COR-L47 (cell line): Measurements from ENCODE around the gene WASHC2C.
"Not testable (repeated sequence)": the region's sequence is repeated elsewhere in the genome, so short reads cannot be mapped to it uniquely, and the experiment has no call there.

Source experiments
- DNase-seq: peaks from one replicate; lab custom pipeline; 2025; lab: John Stamatoyannopoulos, UW

WASHC2C gene

GRCh38 chr10:45771757-45772461, 44.8 kb downstream of the WASHC2C start:
- not testable (repeated sequence) for DNase-seq

- not testable (repeated sequence) for DNase-seq
Observed at GRCh38 chr10:45786217-45786616, 59.2 kb downstream of the WASHC2C start.

GRCh38 chr10:45787212-45787741, 60.2 kb downstream of the WASHC2C start:
- not testable (repeated sequence) for DNase-seq

GRCh38 chr10:45789991-45790390, 62.9 kb downstream of the WASHC2C start:
- not testable (repeated sequence) for DNase-seq

- not testable (repeated sequence) for DNase-seq
Observed at GRCh38 chr10:45790694-45791426, 63.8 kb downstream of the WASHC2C start.

- not testable (repeated sequence) for DNase-seq
Observed at GRCh38 chr10:45794761-45795160, 67.7 kb downstream of the WASHC2C start.

GRCh38 chr10:45803060-45804010, 76.3 kb downstream of the WASHC2C start:
- DNase-seq, result not testable (repeated sequence)

GRCh38 chr10:45804996-45805395, 77.9 kb downstream of the WASHC2C start:
- DNase-seq, result not testable (repeated sequence)

GRCh38 chr10:45809837-45810236, 82.8 kb downstream of the WASHC2C start:
- no peak for DNase-seq

- DNase-seq, result no peak
Observed at GRCh38 chr10:45811075-45811474, 84.0 kb downstream of the WASHC2C start.

GRCh38 chr10:45812959-45813358, 85.9 kb downstream of the WASHC2C start:
- not testable (repeated sequence) for DNase-seq

GRCh38 chr10:45814146-45814545, 87.1 kb downstream of the WASHC2C start:
- DNase-seq, result not testable (repeated sequence)

GRCh38 chr10:45817130-45817859, 90.2 kb downstream of the WASHC2C start:
- DNase-seq, result no peak

GRCh38 chr10:45817912-45818311, 90.8 kb downstream of the WASHC2C start:
- DNase-seq, result no peak

- DNase-seq, result no peak
Observed at GRCh38 chr10:45819552-45819951, 92.5 kb downstream of the WASHC2C start.

- DNase-seq, result not testable (repeated sequence)
Observed at GRCh38 chr10:45820107-45820830, 93.2 kb downstream of the WASHC2C start.

- DNase-seq, result not testable (repeated sequence)
Observed at GRCh38 chr10:45822918-45823317, 95.9 kb downstream of the WASHC2C start.
